Measurements from ENCODE around the gene RNF5. TPM values are rescaled to one million over a fixed set of nuclear protein-coding genes. Genes with fewer than 3 reads are reported as not detected.

Gene RNF5
- total and polyA plus RNA-seq, 9 of the 15 experiments (the other 6 are each of a cell fraction or from before 2014, with no cell fraction given) = 62.2 to 245 (median 129) TPM

DNA sequence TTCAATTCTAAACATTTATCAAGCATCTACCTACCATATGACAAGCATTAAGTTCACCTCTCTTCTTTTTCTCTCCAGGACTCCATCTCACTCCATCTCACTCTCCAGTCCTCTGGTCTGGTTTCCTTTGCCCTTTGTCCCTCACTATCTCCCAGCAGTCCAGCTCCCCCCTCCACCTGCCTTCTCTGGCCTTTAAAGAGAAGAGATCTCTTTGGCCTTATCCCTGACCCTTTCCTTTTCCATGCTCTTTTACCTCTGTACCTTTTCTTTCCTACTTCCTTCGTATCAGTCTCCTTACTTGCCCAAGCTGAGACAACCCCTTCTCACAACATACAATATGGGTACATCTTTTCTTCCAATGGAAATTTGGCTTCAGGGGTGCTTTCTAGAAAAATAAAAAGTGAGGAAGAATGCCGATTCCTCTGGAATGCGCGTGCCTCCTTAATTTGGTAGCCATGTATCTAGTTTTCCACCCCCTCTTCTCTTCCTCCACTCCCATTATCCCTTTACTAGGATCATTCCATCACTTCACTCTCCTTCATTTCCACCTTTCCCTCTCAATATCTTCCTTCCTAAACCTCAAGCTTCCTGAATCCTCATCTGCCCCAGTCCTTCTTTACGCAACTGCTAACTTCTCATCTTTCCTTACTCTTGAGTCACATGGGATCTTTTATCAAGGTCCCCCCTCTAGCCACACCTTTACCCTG lies 1.6 kb upstream of the RNF5 start (continued):
- TF ChIP-seq, protein P1, sequence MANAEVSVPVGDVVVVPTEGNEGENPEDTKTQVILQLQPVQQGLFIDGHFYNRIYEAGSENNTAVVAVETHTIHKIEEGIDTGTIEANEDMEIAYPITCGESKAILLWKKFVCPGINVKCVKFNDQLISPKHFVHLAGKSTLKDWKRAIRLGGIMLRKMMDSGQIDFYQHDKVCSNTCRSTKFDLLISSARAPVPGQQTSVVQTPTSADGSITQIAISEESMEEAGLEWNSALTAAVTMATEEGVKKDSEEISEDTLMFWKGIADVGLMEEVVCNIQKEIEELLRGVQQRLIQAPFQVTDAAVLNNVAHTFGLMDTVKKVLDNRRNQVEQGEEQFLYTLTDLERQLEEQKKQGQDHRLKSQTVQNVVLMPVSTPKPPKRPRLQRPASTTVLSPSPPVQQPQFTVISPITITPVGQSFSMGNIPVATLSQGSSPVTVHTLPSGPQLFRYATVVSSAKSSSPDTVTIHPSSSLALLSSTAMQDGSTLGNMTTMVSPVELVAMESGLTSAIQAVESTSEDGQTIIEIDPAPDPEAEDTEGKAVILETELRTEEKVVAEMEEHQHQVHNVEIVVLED (CRISPR knock-in tag; IDR thresholded peaks at IDR 0.05) = 0 out of 2 replicates have a peak, but pooled peaks have one; percentile 28
- TF ChIP-seq FOXO4 (CRISPR knock-in tag; IDR thresholded peaks at IDR 0.05) = no peak
- 0 out of 4 replicates have a peak, but pooled peaks of 1 of the 2 experiments have one; percentile 88 for TF ChIP-seq MCM7 (IDR thresholded peaks at IDR 0.05)
- TF ChIP-seq ZZZ3 (IDR thresholded peaks at IDR 0.05) = peak; percentile 61; the same call in 1 of the 2 replicates
- TF ChIP-seq RERE (CRISPR knock-in tag; IDR thresholded peaks at IDR 0.05; ENCODE audit: borderline replicate concordance) = no peak
- TF ChIP-seq NCOA1 (IDR thresholded peaks at IDR 0.05; ENCODE audit: low read depth) = peak; percentile 25; the same call in 1 of the 2 replicates
- TF ChIP-seq ARHGAP35 (IDR thresholded peaks at IDR 0.05; ENCODE audit: partially characterized antibody) = peak; percentile 66

Measured in K562 (cell line).